Ecto neural progenitor cell (in vitro differentiated cells): ENCODE results near the gene ATP2C1.
"Not testable (repeated sequence)": the region's sequence is repeated elsewhere in the genome, so short reads cannot be mapped to it uniquely, and the experiment has no call there.

Experiments
- DNase-seq: peaks from one replicate; pipeline ENCODE4 v3.0.0-alpha.2; 2018; ENCODE audit warnings: low spot score

Gene ATP2C1

GRCh38 chr3:130893376-130894129, at the start of gene ATP2C1:
TSS of gene ATP2C1 (plus strand) at chr3:130894084. CDS start at chr3:130894770, 686 bp downstream.
- peak; percentile 98 for DNase-seq

GRCh38 chr3:130844462-130844861, 49.4 kb upstream of the ATP2C1 start:
- DNase-seq = no peak

GRCh38 chr3:130846181-130846580, 47.7 kb upstream of the ATP2C1 start:
- no peak for DNase-seq

GRCh38 chr3:130849091-130849552, 44.8 kb upstream of the ATP2C1 start:
- no peak for DNase-seq

GRCh38 chr3:130850044-130850797, 43.7 kb upstream of the ATP2C1 start:
- no peak for DNase-seq

GRCh38 chr3:130850843-130851242, 43.0 kb upstream of the ATP2C1 start:
- no peak for DNase-seq

- no peak for DNase-seq
These were observed 42.6 kb upstream of the ATP2C1 start for GRCh38 chr3:130851277-130851676.

- DNase-seq = no peak
These were observed 40.3 kb upstream of the ATP2C1 start for GRCh38 chr3:130853581-130853980.

GRCh38 chr3:130854208-130854864, 39.5 kb upstream of the ATP2C1 start:
- no peak for DNase-seq

- DNase-seq = no peak
These were observed 36.4 kb upstream of the ATP2C1 start for GRCh38 chr3:130857336-130858026.

GRCh38 chr3:130862130-130862529, 31.8 kb upstream of the ATP2C1 start:
- not testable (repeated sequence) for DNase-seq

- no peak for DNase-seq
These were observed 28.4 kb upstream of the ATP2C1 start for GRCh38 chr3:130865489-130865888.

- no peak for DNase-seq
These were observed 27.6 kb upstream of the ATP2C1 start for GRCh38 chr3:130866327-130866726.

GRCh38 chr3:130870423-130870822, 23.5 kb upstream of the ATP2C1 start:
- DNase-seq = no peak

GRCh38 chr3:130876594-130876993, 17.3 kb upstream of the ATP2C1 start:
- no peak for DNase-seq

GRCh38 chr3:130878464-130878863, 15.4 kb upstream of the ATP2C1 start:
- DNase-seq = no peak

GRCh38 chr3:130889416-130889946, 4.4 kb upstream of the ATP2C1 start:
- no peak for DNase-seq

GRCh38 chr3:130892759-130893375, 1.0 kb upstream of the ATP2C1 start:
- DNase-seq = no peak

GRCh38 chr3:130894130-130894985, 474 bp downstream of the ATP2C1 start:
- no peak for DNase-seq

GRCh38 chr3:130894986-130895280, 1.0 kb downstream of the ATP2C1 start:
- no peak for DNase-seq
